NCI-H187 treated with DMSO at 0.1 percent for 48 hours (cell line): ENCODE measurements around the gene ANKAR.
A peak's percentile ranks its signal among the peaks of the same experiment; 100 is the strongest.
"Not testable (repeated sequence)": the region's sequence is repeated elsewhere in the genome, so short reads cannot be mapped to it uniquely, and the experiment has no call there.

Experiments used
- DNase-seq: peaks from one replicate; lab custom pipeline; 2025; lab: John Stamatoyannopoulos, UW

ANKAR gene

GRCh38 chr2:189660803-189661147, 13.7 kb upstream of the ANKAR start:
- DNase-seq, result no peak

- DNase-seq, result peak; percentile 92
Observed at GRCh38 chr2:189661148-189661956, 13.1 kb upstream of the ANKAR start, which contains the start of gene ASNSD1. TSS of gene ASNSD1 (plus strand) at chr2:189661459. CDS start at chr2:189666133, 4,674 bp downstream.

GRCh38 chr2:189661957-189662321, 12.5 kb upstream of the ANKAR start:
- DNase-seq, result no peak

- no peak for DNase-seq
Observed at GRCh38 chr2:189662669-189663226, 11.7 kb upstream of the ANKAR start.

GRCh38 chr2:189663319-189663718, 11.2 kb upstream of the ANKAR start:
- DNase-seq, result not testable (repeated sequence)

GRCh38 chr2:189669913-189670312, 4.6 kb upstream of the ANKAR start:
- no peak for DNase-seq

- no peak for DNase-seq
Observed at GRCh38 chr2:189673661-189674373, 653 bp upstream of the ANKAR start.

GRCh38 chr2:189676471-189676870, 2.0 kb downstream of the ANKAR start:
- no peak for DNase-seq

GRCh38 chr2:189679226-189679625, 4.8 kb downstream of the ANKAR start:
- DNase-seq, result no peak

GRCh38 chr2:189681203-189681602, 6.7 kb downstream of the ANKAR start:
- DNase-seq, result no peak

GRCh38 chr2:189681903-189682302, 7.4 kb downstream of the ANKAR start:
- DNase-seq, result no peak

- no peak for DNase-seq
Observed at GRCh38 chr2:189683348-189683747, 8.9 kb downstream of the ANKAR start.

- no peak for DNase-seq
Observed at GRCh38 chr2:189684811-189685210, 10.3 kb downstream of the ANKAR start.

GRCh38 chr2:189685540-189686229, 11.2 kb downstream of the ANKAR start:
- no peak for DNase-seq

- not testable (repeated sequence) for DNase-seq
Observed at GRCh38 chr2:189687796-189688195, 13.3 kb downstream of the ANKAR start.

- no peak for DNase-seq
Observed at GRCh38 chr2:189696223-189696622, 21.8 kb downstream of the ANKAR start.

- no peak for DNase-seq
Observed at GRCh38 chr2:189698020-189698887, 23.8 kb downstream of the ANKAR start.

- DNase-seq, result no peak
Observed at GRCh38 chr2:189700681-189701080, 26.2 kb downstream of the ANKAR start.

GRCh38 chr2:189702071-189702470, 27.6 kb downstream of the ANKAR start:
- DNase-seq, result no peak

- DNase-seq, result no peak
Observed at GRCh38 chr2:189709501-189710221, 35.2 kb downstream of the ANKAR start.

- DNase-seq, result not testable (repeated sequence)
Observed at GRCh38 chr2:189717593-189717992, 43.1 kb downstream of the ANKAR start.
